CD14-positive monocyte (primary cell): Measurements from ENCODE around the gene WDR13. TPM values are rescaled to one million over a fixed set of nuclear protein-coding genes. Genes with fewer than 3 reads are reported as not detected.
"Not testable (repeated sequence)": the region's sequence is repeated elsewhere in the genome, so short reads cannot be mapped to it uniquely, and the experiment has no call there.

Experiments
- DNase-seq, 3 donors: peaks; one replicate each; pipeline ENCODE4 v3.0.0-alpha.2; 2011 to 2022
- H2AFZ ChIP-seq: 2 replicates; pipeline ENCODE4 v1.6.0; 2012; ENCODE audit warnings: mild to moderate bottlenecking, low read depth, low read length, inconsistent platforms; ENCODE audit not compliant: insufficient read depth, poor library complexity, severe bottlenecking
- H3K27ac ChIP-seq, 2 donors: 1 replicate in 1 of 2; 2 replicates in 1 of 2; pipeline ENCODE4 v1.5.1; 2012 to 2013; ENCODE audit warnings: low read length in 2 of 2, control low read depth in 1 of 2, inconsistent platforms in 1 of 2, low read depth in 1 of 2, mild to moderate bottlenecking in 1 of 2
- H3K27me3 ChIP-seq, 2 donors: one replicate each; pipeline versions ENCODE4 v1.6.0 to v1.6.1; 2011 to 2013; ENCODE audit warnings: low read length in 2 of 2; ENCODE audit not compliant: control insufficient read depth in 2 of 2, insufficient read depth in 2 of 2
- H3K36me3 ChIP-seq, 2 donors: replicated peaks in 1 of 2; 1 replicate in 1 of 2; 2 replicates in 1 of 2; pipeline versions ENCODE4 v1.5.1 to v1.6.1; 2012 to 2013; ENCODE audit warnings: low read length in 2 of 2, control low read depth in 1 of 2, inconsistent platforms in 1 of 2, mild to moderate bottlenecking in 1 of 2; ENCODE audit not compliant: insufficient read depth in 2 of 2, control insufficient read depth in 1 of 2
- H3K4me1 ChIP-seq, 2 donors: 1 replicate in 1 of 2; 2 replicates in 1 of 2; pipeline versions ENCODE4 v1.5.1 to v1.6.1; 2012 to 2013; ENCODE audit warnings: low read length in 2 of 2, control low read depth in 1 of 2, inconsistent platforms in 1 of 2, mild to moderate bottlenecking in 1 of 2, moderate library complexity in 1 of 2; ENCODE audit not compliant: insufficient read depth in 2 of 2, control insufficient read depth in 1 of 2
- H3K4me2 ChIP-seq: replicated peaks from 2 replicates; pipeline ENCODE3; 2012; ENCODE audit warnings: low read length, moderate library complexity, mild to moderate bottlenecking; ENCODE audit not compliant: poor library complexity, severe bottlenecking; ENCODE audit errors: extremely low read depth
- H3K4me3 ChIP-seq, 3 experiments: fragments of 200-600 bp in 1 of 3; sonication (generic) in 1 of 3; replicated peaks in 1 of 3; 1 replicate in 2 of 3; 2 replicates in 1 of 3; pipeline ENCODE4 v1.5.1; 2011 to 2013; ENCODE audit warnings: low read length in 3 of 3, mild to moderate bottlenecking in 3 of 3, control low read depth in 2 of 3, low read depth in 2 of 3, inconsistent platforms in 1 of 3, moderate library complexity in 1 of 3
- H3K79me2 ChIP-seq: 2 replicates; pipeline ENCODE4 v1.6.0; 2012; ENCODE audit warnings: mild to moderate bottlenecking, control low read depth, inconsistent platforms, low read length, moderate library complexity; ENCODE audit not compliant: insufficient read depth
- H3K9ac ChIP-seq: 2 replicates; pipeline ENCODE4 v1.6.0; 2017; ENCODE audit warnings: low read length, mild to moderate bottlenecking; ENCODE audit not compliant: insufficient read depth, poor library complexity, severe bottlenecking
- H3K9me3 ChIP-seq, 2 donors: replicated peaks in 1 of 2; 1 replicate in 1 of 2; 2 replicates in 1 of 2; pipeline versions ENCODE4 v1.5.1 to v1.6.1; 2012 to 2013; ENCODE audit warnings: low read length in 2 of 2, control low read depth in 1 of 2; ENCODE audit not compliant: control insufficient read depth in 1 of 2, insufficient read depth in 1 of 2
- H4K20me1 ChIP-seq: 2 replicates; pipeline ENCODE4 v1.6.0; 2012; ENCODE audit warnings: mild to moderate bottlenecking, low read length, control low read depth, moderate library complexity; ENCODE audit not compliant: insufficient read depth
- H3K27ac Mint-ChIP-seq, 7 donors: one replicate each; pipeline ENCODE4 v1.8.0; 2020; ENCODE audit warnings: mild to moderate bottlenecking in 7 of 7, mixed read lengths in 7 of 7, moderate library complexity in 6 of 7, inconsistent platforms in 2 of 7
- H3K27me3 Mint-ChIP-seq, 3 donors: one replicate each; pipeline ENCODE4 v1.8.0; 2021 to 2022; ENCODE audit warnings: low read depth in 3 of 3, mild to moderate bottlenecking in 3 of 3, mixed read lengths in 3 of 3, moderate library complexity in 3 of 3, inconsistent platforms in 1 of 3
- H3K36me3 Mint-ChIP-seq, 2 donors: one replicate each; pipeline ENCODE4 v1.8.0; 2020; ENCODE audit warnings: mixed read lengths in 2 of 2, inconsistent platforms in 1 of 2, mild to moderate bottlenecking in 1 of 2
- H3K4me1 Mint-ChIP-seq: one replicate; pipeline ENCODE4 v1.8.0; 2020; ENCODE audit warnings: mild to moderate bottlenecking, mixed read lengths
- H3K4me3 Mint-ChIP-seq, 2 donors: one replicate each; pipeline ENCODE4 v1.8.0; 2020; ENCODE audit warnings: mild to moderate bottlenecking in 2 of 2, mixed read lengths in 2 of 2, moderate library complexity in 1 of 2
- H3K9me3 Mint-ChIP-seq, 7 donors: one replicate each; pipeline ENCODE4 v1.8.0; 2020 to 2022; ENCODE audit warnings: mixed read lengths in 7 of 7, mild to moderate bottlenecking in 6 of 7, moderate library complexity in 6 of 7, inconsistent platforms in 2 of 7
- WGBS: methylation state at CpG from one replicate; pipeline ENCODE4 v1.1.5; 2013; ENCODE audit warnings: missing lambda C conversion rate; ENCODE audit not compliant: insufficient coverage; 5-methylcytosine and 5-hydroxymethylcytosine counted together
- intact Hi-C, 2 donors: fragments of 100-400 bp; cut with micrococcal nuclease; formaldehyde crosslinking; loops; one replicate each; pipeline versions ENCODE4 v1.15.0 to v1.15.1; 2023
- polyA plus RNA-seq, 3 donors: library from polyadenylated mRNA; depleted of rRNA in 1 of 3; unstranded in 2 of 3; stranded (reverse) in 1 of 3; fragments of 300-500 nt in 2 of 3; fragments of >200 nt in 1 of 3; fragmentation: Illumina TruSeq in 2 of 3; gene quantifications; 1 replicate in 2 of 3; 2 replicates in 1 of 3; pipeline ENCODE4 v1.2.3, GENCODE V29; 2012 to 2021
- small RNA-seq: library from RNA; depleted of rRNA; stranded (forward); fragments of <200 nt; gene quantifications from one replicate; pipeline ENCODE3, GENCODE V24; 2012; ENCODE audit warnings: low read depth; ENCODE audit not compliant: insufficient read length

The WDR13 gene
- polyA plus RNA-seq, 3 donors: 68.6 to 171 (median 93.3) TPM

GRCh38 chrX:48654746-48655145 lies 57.5 kb downstream of the WDR13 start:
- H3K4me1 ChIP-seq, H3K27me3 Mint-ChIP-seq, H3K4me2 ChIP-seq, H3K36me3 ChIP-seq, H3K36me3 Mint-ChIP-seq, H3K4me1 Mint-ChIP-seq, H3K79me2 ChIP-seq, H3K27ac ChIP-seq, H2AFZ ChIP-seq, H3K9me3 ChIP-seq, H3K4me3 Mint-ChIP-seq, H3K27ac Mint-ChIP-seq, intact Hi-C loops, H3K9ac ChIP-seq, H3K27me3 ChIP-seq, DNase-seq, H3K4me3 ChIP-seq, H4K20me1 ChIP-seq, H3K9me3 Mint-ChIP-seq: not testable (repeated sequence)
- 92% methylated on average over 12 of the region's 19 CpGs for WGBS

Small RNA genes within 50 kb of the gene (small RNA-seq; reads per million reads assigned to genes)
- gene MRPL32P1: not detected

Other genes starting within 250 kb of the WDR13 start
- gene SSX3, start 240.8 kb upstream of the WDR13 start, polyA plus RNA-seq: not detected
- gene SSX4, start 214.0 kb upstream of the WDR13 start, polyA plus RNA-seq: not detected
- not detected for gene SSX4B, start 185.5 kb upstream of the WDR13 start, polyA plus RNA-seq
- under 1 TPM; 0.60 to 0.94 (median 0.69) TPM for gene SLC38A5, start 127.2 kb upstream of the WDR13 start, polyA plus RNA-seq
- gene FTSJ1, start 121.3 kb upstream of the WDR13 start, polyA plus RNA-seq: 10 to 100 TPM; 36.6 to 44.3 (median 40.4) TPM
- 10 to 100 TPM in 1 of 3 donors, 1 to 10 TPM in 2; 7.5 to 10.5 (median 7.8) TPM for gene PORCN, start 88.5 kb upstream of the WDR13 start, polyA plus RNA-seq
- gene EBP, start 75.7 kb upstream of the WDR13 start, polyA plus RNA-seq: 10 to 100 TPM; 47.2 to 59.5 (median 47.4) TPM
- gene TBC1D25, start 57.8 kb upstream of the WDR13 start, polyA plus RNA-seq: 10 to 100 TPM in 1 of 3 donors, 1 to 10 TPM in 2; 5.7 to 16.9 (median 6.6) TPM
- gene RBM3, start 23.0 kb upstream of the WDR13 start, polyA plus RNA-seq: 100 to 1,000 TPM; 187 to 302 (median 203) TPM
- 100 to 1,000 TPM in 1 of 3 donors, 10 to 100 TPM in 2; 22.8 to 159 (median 38.0) TPM for gene WAS, start 86.3 kb downstream of the WDR13 start, polyA plus RNA-seq
- 1 to 10 TPM; 2.8 to 3.4 (median 2.9) TPM for gene SUV39H1, start 99.2 kb downstream of the WDR13 start, polyA plus RNA-seq
- not detected for gene GLOD5, start 164.3 kb downstream of the WDR13 start, polyA plus RNA-seq
- gene GATA1, start 189.1 kb downstream of the WDR13 start, polyA plus RNA-seq: not detected
- 10 to 100 TPM; 12.7 to 67.0 (median 19.7) TPM for gene HDAC6, start 204.6 kb downstream of the WDR13 start, polyA plus RNA-seq
- gene ERAS, start 229.0 kb downstream of the WDR13 start, polyA plus RNA-seq: under 1 TPM in 1 of 3 donors, not detected in 2; 0.13 TPM
- not detected for gene PCSK1N, start 238.1 kb downstream of the WDR13 start, polyA plus RNA-seq